HEK293 (cell line): Measurements from ENCODE around the gene GARRE1.
A peak's percentile ranks its signal among the peaks of the same experiment; 100 is the strongest.

ENCODE experiments used
- CTCF ChIA-PET: fragments of 350-600 bp; formaldehyde crosslinking; extraction: SDS; loops from one replicate; lab custom pipeline; 2021; ENCODE audit warnings: antibody characterized with exemption; lab: Yijun Ruan, JAX
- POLR2A ChIA-PET: fragments of 300-600 bp; formaldehyde crosslinking; extraction: SDS; loops from one replicate; lab custom pipeline; 2020; ENCODE audit warnings: antibody characterized with exemption, inconsistent platforms; lab: Yijun Ruan, JAX
- H3K27ac ChIP-seq: fragments of 200-500 bp; sonication (Bioruptor generic); 2 replicates; pipeline ENCODE4 v1.5.1; 2014; ENCODE audit warnings: low read depth, low read length, control low read depth, inconsistent platforms; ENCODE audit errors: extremely low read depth
- H3K36me3 ChIP-seq, 2 experiments: fragments of 200-500 bp in 1 of 2; sonication (Bioruptor generic) in 1 of 2; 1 replicate in 1 of 2; 2 replicates in 1 of 2; pipeline ENCODE4 v1.5.1; 2014 to 2017; ENCODE audit warnings: inconsistent platforms in 2 of 2, low read length in 2 of 2; ENCODE audit not compliant: control insufficient read depth in 2 of 2, insufficient read depth in 1 of 2
- H3K4me1 ChIP-seq: fragments of 200-500 bp; sonication (Bioruptor generic); 2 replicates; pipeline ENCODE4 v1.5.1; 2014; ENCODE audit warnings: mild to moderate bottlenecking, low read length, inconsistent platforms; ENCODE audit not compliant: control insufficient read depth, insufficient read depth
- H3K4me3 ChIP-seq: 2 replicates; pipeline ENCODE4 v1.5.1; 2011; ENCODE audit warnings: low read depth, mild to moderate bottlenecking, control low read depth, low read length, moderate library complexity
- H3K9me3 ChIP-seq: fragments of 200-500 bp; sonication (Bioruptor generic); 2 replicates; pipeline ENCODE4 v1.5.1; 2014; ENCODE audit warnings: low read depth, low read length, inconsistent platforms; ENCODE audit not compliant: control insufficient read depth, insufficient read depth
- GLI2 ChIP-seq: fragments of 450-650 bp; formaldehyde crosslinking; IDR thresholded peaks from 2 replicates; pipeline ENCODE4; 2017; ENCODE audit warnings: missing biosample characterization, missing genetic modification characterization, low read depth, borderline replicate concordance
- IKZF3 ChIP-seq: fragments of 450-650 bp; IDR thresholded peaks from 2 replicates; pipeline ENCODE4 v1.5.0; 2018; ENCODE audit warnings: missing biosample characterization, mild to moderate bottlenecking, missing genetic modification characterization, moderate library complexity
- KLF16 ChIP-seq: fragments of 450-650 bp; formaldehyde crosslinking; IDR thresholded peaks from 2 replicates; pipeline ENCODE4 v1.5.1; 2017; ENCODE audit warnings: missing biosample characterization, missing genetic modification characterization
- MZF1 ChIP-seq: fragments of 450-650 bp; formaldehyde crosslinking; IDR thresholded peaks from 2 replicates; pipeline ENCODE4 v1.5.1; 2017; ENCODE audit warnings: missing biosample characterization, missing genetic modification characterization, borderline replicate concordance
- OSR2 ChIP-seq: fragments of 450-650 bp; formaldehyde crosslinking; IDR thresholded peaks from 2 replicates; pipeline ENCODE4 v1.5.1; 2016; ENCODE audit warnings: missing biosample characterization, missing genetic modification characterization
- SCRT1 ChIP-seq: fragments of 450-650 bp; formaldehyde crosslinking; IDR thresholded peaks from 2 replicates; pipeline ENCODE4 v1.5.1; 2016; ENCODE audit warnings: missing biosample characterization, missing genetic modification characterization, borderline replicate concordance
- WT1 ChIP-seq: fragments of 450-650 bp; formaldehyde crosslinking; IDR thresholded peaks from 2 replicates; pipeline ENCODE4 v1.5.1; 2016; ENCODE audit warnings: missing biosample characterization, missing genetic modification characterization
- ZEB2 ChIP-seq: fragments of 450-650 bp; formaldehyde crosslinking; IDR thresholded peaks from 2 replicates; pipeline ENCODE4 v1.5.1; 2016; ENCODE audit warnings: missing biosample characterization, missing genetic modification characterization
- ZFP69B ChIP-seq: fragments of 450-650 bp; formaldehyde crosslinking; IDR thresholded peaks from 2 replicates; pipeline ENCODE4 v1.5.1; 2016; ENCODE audit warnings: missing biosample characterization, missing genetic modification characterization
- ZNF10 ChIP-seq: fragments of 450-650 bp; formaldehyde crosslinking; IDR thresholded peaks from 2 replicates; pipeline ENCODE4 v1.5.1; 2017; ENCODE audit warnings: missing biosample characterization, missing genetic modification characterization
- ZNF138 ChIP-seq: fragments of 450-650 bp; formaldehyde crosslinking; IDR thresholded peaks from 2 replicates; pipeline ENCODE4 v1.5.1; 2016; ENCODE audit warnings: missing biosample characterization, missing genetic modification characterization, borderline replicate concordance
- ZNF140 ChIP-seq: fragments of 450-650 bp; formaldehyde crosslinking; IDR thresholded peaks from 2 replicates; pipeline ENCODE4 v1.5.1; 2016; ENCODE audit warnings: missing biosample characterization, missing genetic modification characterization
- ZNF169 ChIP-seq: fragments of 450-650 bp; formaldehyde crosslinking; IDR thresholded peaks from 2 replicates; pipeline ENCODE4 v1.5.1; 2016; ENCODE audit warnings: missing biosample characterization, missing genetic modification characterization
- ZNF175 ChIP-seq: fragments of 450-650 bp; formaldehyde crosslinking; IDR thresholded peaks from 2 replicates; pipeline ENCODE4 v1.5.1; 2016; ENCODE audit warnings: missing biosample characterization, missing genetic modification characterization
- ZNF221 ChIP-seq: fragments of 450-650 bp; formaldehyde crosslinking; IDR thresholded peaks from 2 replicates; pipeline ENCODE4 v1.5.1; 2017; ENCODE audit warnings: missing biosample characterization, missing genetic modification characterization, borderline replicate concordance
- ZNF24 ChIP-seq: fragments of 450-650 bp; formaldehyde crosslinking; IDR thresholded peaks from 2 replicates; pipeline ENCODE4 v1.5.1; 2016; ENCODE audit warnings: missing biosample characterization, missing genetic modification characterization
- ZNF311 ChIP-seq: fragments of 450-650 bp; formaldehyde crosslinking; IDR thresholded peaks from 2 replicates; pipeline ENCODE4 v1.5.1; 2017; ENCODE audit warnings: missing biosample characterization, missing genetic modification characterization, borderline replicate concordance
- ZNF324 ChIP-seq: fragments of 450-650 bp; formaldehyde crosslinking; IDR thresholded peaks from 2 replicates; pipeline ENCODE4 v1.5.1; 2016; ENCODE audit warnings: missing biosample characterization, missing genetic modification characterization
- ZNF37A ChIP-seq: fragments of 450-650 bp; IDR thresholded peaks from 2 replicates; pipeline ENCODE4 v1.5.1; 2018; ENCODE audit warnings: missing biosample characterization, missing genetic modification characterization
- ZNF391 ChIP-seq: fragments of 450-650 bp; formaldehyde crosslinking; IDR thresholded peaks from 2 replicates; pipeline ENCODE4 v1.5.1; 2016; ENCODE audit warnings: low read depth, missing biosample characterization, missing genetic modification characterization, borderline replicate concordance
- ZNF560 ChIP-seq: fragments of 450-650 bp; formaldehyde crosslinking; IDR thresholded peaks from 2 replicates; pipeline ENCODE4 v1.5.1; 2017; ENCODE audit warnings: missing biosample characterization, missing genetic modification characterization, borderline replicate concordance
- ZNF624 ChIP-seq: fragments of 450-650 bp; formaldehyde crosslinking; IDR thresholded peaks from 2 replicates; pipeline ENCODE4 v1.5.1; 2017; ENCODE audit warnings: missing biosample characterization, missing genetic modification characterization
- ZNF785 ChIP-seq: fragments of 450-650 bp; formaldehyde crosslinking; IDR thresholded peaks from 2 replicates; pipeline ENCODE4 v1.5.1; 2016; ENCODE audit warnings: missing biosample characterization, missing genetic modification characterization
- ZXDB ChIP-seq: fragments of 450-650 bp; formaldehyde crosslinking; IDR thresholded peaks from 2 replicates; pipeline ENCODE4 v1.5.1; 2016; ENCODE audit warnings: missing biosample characterization, missing genetic modification characterization
- TF ChIP-seq, protein P1 (sequence below): fragments of 450-650 bp; formaldehyde crosslinking; IDR thresholded peaks from 2 replicates; pipeline ENCODE4 v1.5.1; 2016; ENCODE audit warnings: missing biosample characterization, missing genetic modification characterization
- TF ChIP-seq, protein P2 (sequence below): fragments of 450-650 bp; formaldehyde crosslinking; IDR thresholded peaks from 2 replicates; pipeline ENCODE4 v1.5.1; 2017; ENCODE audit warnings: missing biosample characterization, missing genetic modification characterization
- TF ChIP-seq, protein P3 (sequence below): fragments of 450-650 bp; formaldehyde crosslinking; IDR thresholded peaks from 2 replicates; pipeline ENCODE4 v1.5.1; 2016; ENCODE audit warnings: missing biosample characterization, missing genetic modification characterization
- TF ChIP-seq, protein P4 (sequence below): fragments of 450-650 bp; formaldehyde crosslinking; IDR thresholded peaks from 2 replicates; pipeline ENCODE4 v1.5.1; 2017; ENCODE audit warnings: missing biosample characterization, mild to moderate bottlenecking, missing genetic modification characterization, moderate library complexity
- TF ChIP-seq, protein P5 (sequence below): fragments of 450-650 bp; IDR thresholded peaks from 2 replicates; pipeline ENCODE4 v1.5.1; 2018; ENCODE audit warnings: missing biosample characterization, missing genetic modification characterization

GARRE1 gene

DNA sequence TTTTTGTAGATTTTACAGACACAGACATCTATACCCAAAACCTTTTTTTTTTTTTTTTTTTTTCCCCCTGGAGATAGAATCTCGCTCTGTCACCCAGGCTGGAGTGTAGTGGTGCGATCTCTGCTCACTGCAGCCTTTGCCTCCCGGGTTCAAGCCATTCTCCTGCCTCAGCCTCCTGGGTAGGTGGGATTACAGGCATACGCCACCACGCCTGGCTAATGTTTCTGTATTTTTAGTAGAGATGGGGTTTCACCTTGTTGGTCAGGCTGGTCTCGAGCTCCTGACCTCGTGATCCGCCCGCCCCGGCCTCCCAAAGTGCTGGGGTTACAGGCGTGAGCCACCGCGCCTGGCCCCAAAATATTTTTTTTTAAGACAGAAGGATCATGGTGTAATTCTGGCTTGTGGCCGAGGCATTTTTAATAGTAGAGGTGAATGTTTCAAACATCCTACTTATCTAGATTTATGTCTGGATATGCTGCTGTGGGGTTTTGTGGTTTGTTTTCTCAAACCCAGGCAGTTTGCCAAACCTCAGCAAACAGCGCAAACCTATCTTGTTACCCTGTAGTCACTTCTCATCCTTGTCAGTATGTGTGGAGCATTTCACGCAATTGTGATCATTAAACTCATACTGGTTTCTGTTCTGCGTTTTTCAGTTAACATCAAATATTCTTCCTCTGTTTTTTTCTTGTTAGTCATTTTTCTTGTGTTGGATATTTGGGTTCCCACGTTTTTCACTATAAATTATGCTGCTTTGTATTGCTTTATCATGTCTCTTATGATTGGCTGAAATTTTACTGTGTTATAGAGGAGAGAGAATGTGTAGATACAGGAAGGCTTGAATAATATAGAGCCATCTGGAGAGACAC is 36.2 kb upstream of the GARRE1 start:
- Histone ChIP-seq H3K36me3 (peaks cover 61 to 83% of the 10 kb centered on the region in 2 experiments), H3K4me3 (no peak overlapping the region), H3K27ac (peak overlapping the region; percentile 88), H3K9me3 (no peaks in the 10 kb centered on the region), H3K4me1 (peaks cover 33% of the 10 kb centered on the region)
- ChIA-PET POLR2A (interaction anchor here (0.6 to 1.5 kb wide), 6 partner anchors 17 to 1833 kb away, joined by 3 to 12 read pairs (median 6); partner anchors contain the start of gene LSM14A), CTCF (interaction anchor here (0.6 to 6.8 kb wide), 20 partner anchors 9 to 810 kb away, joined by 3 to 64 read pairs (median 4); partner anchors contain the start of gene LSM14A)
- TF ChIP-seq ZNF324 (tag by site-specific recombination) (peak; percentile 94), ZFP69B (tag by site-specific recombination) (peak; percentile 83), ZNF221 (tag by site-specific recombination) (peak; percentile 73; the same call in 1 of the 2 replicates), OSR2 (tag by site-specific recombination) (peak; percentile 100), ZXDB (tag by site-specific recombination) (peak; percentile 99), WT1 (tag by site-specific recombination) (peak; percentile 97), GLI2 (tag by site-specific recombination) (peak; percentile 99), ZNF175 (tag by site-specific recombination) (no peak), ZNF391 (tag by site-specific recombination) (peak; percentile 96), ZNF169 (tag by site-specific recombination) (no peak), ZNF24 (peak; percentile 97), ZEB2 (tag by site-specific recombination) (peak; percentile 100), ZNF624 (no peak), SCRT1 (tag by site-specific recombination) (peak; percentile 89), ZNF10 (peak; percentile 94), ZNF311 (tag by site-specific recombination) (no peak), ZNF37A (no peak; the same call in 1 of the 2 replicates), ZNF138 (tag by site-specific recombination) (no peak), MZF1 (tag by site-specific recombination) (peak; percentile 89; the same call in 1 of the 2 replicates), ZNF140 (tag by site-specific recombination) (no peak), KLF16 (tag by site-specific recombination) (peak; percentile 55; the same call in 1 of the 2 replicates), ZNF785 (tag by site-specific recombination) (no peak; the same call in 1 of the 2 replicates), ZNF560 (tag by site-specific recombination) (no peak), IKZF3 (peak; percentile 92)
- TF ChIP-seq, protein P1, sequence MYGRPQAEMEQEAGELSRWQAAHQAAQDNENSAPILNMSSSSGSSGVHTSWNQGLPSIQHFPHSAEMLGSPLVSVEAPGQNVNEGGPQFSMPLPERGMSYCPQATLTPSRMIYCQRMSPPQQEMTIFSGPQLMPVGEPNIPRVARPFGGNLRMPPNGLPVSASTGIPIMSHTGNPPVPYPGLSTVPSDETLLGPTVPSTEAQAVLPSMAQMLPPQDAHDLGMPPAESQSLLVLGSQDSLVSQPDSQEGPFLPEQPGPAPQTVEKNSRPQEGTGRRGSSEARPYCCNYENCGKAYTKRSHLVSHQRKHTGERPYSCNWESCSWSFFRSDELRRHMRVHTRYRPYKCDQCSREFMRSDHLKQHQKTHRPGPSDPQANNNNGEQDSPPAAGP = peak; percentile 96
- TF ChIP-seq, protein P2, sequence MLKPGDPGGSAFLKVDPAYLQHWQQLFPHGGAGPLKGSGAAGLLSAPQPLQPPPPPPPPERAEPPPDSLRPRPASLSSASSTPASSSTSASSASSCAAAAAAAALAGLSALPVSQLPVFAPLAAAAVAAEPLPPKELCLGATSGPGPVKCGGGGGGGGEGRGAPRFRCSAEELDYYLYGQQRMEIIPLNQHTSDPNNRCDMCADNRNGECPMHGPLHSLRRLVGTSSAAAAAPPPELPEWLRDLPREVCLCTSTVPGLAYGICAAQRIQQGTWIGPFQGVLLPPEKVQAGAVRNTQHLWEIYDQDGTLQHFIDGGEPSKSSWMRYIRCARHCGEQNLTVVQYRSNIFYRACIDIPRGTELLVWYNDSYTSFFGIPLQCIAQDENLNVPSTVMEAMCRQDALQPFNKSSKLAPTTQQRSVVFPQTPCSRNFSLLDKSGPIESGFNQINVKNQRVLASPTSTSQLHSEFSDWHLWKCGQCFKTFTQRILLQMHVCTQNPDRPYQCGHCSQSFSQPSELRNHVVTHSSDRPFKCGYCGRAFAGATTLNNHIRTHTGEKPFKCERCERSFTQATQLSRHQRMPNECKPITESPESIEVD = peak; percentile 100
- TF ChIP-seq, protein P3, sequence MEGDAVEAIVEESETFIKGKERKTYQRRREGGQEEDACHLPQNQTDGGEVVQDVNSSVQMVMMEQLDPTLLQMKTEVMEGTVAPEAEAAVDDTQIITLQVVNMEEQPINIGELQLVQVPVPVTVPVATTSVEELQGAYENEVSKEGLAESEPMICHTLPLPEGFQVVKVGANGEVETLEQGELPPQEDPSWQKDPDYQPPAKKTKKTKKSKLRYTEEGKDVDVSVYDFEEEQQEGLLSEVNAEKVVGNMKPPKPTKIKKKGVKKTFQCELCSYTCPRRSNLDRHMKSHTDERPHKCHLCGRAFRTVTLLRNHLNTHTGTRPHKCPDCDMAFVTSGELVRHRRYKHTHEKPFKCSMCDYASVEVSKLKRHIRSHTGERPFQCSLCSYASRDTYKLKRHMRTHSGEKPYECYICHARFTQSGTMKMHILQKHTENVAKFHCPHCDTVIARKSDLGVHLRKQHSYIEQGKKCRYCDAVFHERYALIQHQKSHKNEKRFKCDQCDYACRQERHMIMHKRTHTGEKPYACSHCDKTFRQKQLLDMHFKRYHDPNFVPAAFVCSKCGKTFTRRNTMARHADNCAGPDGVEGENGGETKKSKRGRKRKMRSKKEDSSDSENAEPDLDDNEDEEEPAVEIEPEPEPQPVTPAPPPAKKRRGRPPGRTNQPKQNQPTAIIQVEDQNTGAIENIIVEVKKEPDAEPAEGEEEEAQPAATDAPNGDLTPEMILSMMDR (tag by site-specific recombination) = peak; percentile 35; the same call in 1 of the 2 replicates
- TF ChIP-seq, protein P4, sequence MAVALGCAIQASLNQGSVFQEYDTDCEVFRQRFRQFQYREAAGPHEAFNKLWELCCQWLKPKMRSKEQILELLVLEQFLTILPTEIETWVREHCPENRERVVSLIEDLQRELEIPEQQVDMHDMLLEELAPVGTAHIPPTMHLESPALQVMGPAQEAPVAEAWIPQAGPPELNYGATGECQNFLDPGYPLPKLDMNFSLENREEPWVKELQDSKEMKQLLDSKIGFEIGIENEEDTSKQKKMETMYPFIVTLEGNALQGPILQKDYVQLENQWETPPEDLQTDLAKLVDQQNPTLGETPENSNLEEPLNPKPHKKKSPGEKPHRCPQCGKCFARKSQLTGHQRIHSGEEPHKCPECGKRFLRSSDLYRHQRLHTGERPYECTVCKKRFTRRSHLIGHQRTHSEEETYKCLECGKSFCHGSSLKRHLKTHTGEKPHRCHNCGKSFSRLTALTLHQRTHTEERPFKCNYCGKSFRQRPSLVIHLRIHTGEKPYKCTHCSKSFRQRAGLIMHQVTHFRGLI (tag by site-specific recombination) = peak; percentile 79
- TF ChIP-seq, protein P5, sequence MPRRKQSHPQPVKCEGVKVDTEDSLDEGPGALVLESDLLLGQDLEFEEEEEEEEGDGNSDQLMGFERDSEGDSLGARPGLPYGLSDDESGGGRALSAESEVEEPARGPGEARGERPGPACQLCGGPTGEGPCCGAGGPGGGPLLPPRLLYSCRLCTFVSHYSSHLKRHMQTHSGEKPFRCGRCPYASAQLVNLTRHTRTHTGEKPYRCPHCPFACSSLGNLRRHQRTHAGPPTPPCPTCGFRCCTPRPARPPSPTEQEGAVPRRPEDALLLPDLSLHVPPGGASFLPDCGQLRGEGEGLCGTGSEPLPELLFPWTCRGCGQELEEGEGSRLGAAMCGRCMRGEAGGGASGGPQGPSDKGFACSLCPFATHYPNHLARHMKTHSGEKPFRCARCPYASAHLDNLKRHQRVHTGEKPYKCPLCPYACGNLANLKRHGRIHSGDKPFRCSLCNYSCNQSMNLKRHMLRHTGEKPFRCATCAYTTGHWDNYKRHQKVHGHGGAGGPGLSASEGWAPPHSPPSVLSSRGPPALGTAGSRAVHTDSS (tag by site-specific recombination) = peak; percentile 54; the same call in 1 of the 2 replicates
